Neural cell (in vitro differentiated cells): ENCODE results near the gene PRODH2. TPM values are rescaled to one million over a fixed set of nuclear protein-coding genes. Genes with fewer than 3 reads are reported as not detected.

ENCODE experiments used
- H2AFZ ChIP-seq: fragments of 200-600, 300-800 bp; sonication (generic), shearing (Covaris generic); 2 replicates; pipeline ENCODE4 v1.6.0; 2014; ENCODE audit warnings: low read depth, mild to moderate bottlenecking, antibody characterized with exemption, low read length, moderate library complexity
- H3F3A ChIP-seq: fragments of 200-600 bp; shearing (Covaris generic); 2 replicates; pipeline ENCODE4 v1.6.1; 2016; ENCODE audit warnings: mild to moderate bottlenecking, moderate library complexity, mixed read lengths, antibody characterized with exemption, low read length; ENCODE audit not compliant: insufficient read depth, poor library complexity, severe bottlenecking
- H3K27ac ChIP-seq: fragments of 200-600, 300-800 bp; sonication (generic), shearing (Covaris generic); 2 replicates; pipeline ENCODE4 v1.5.1; 2014; ENCODE audit warnings: mild to moderate bottlenecking, low read length, moderate library complexity
- H3K27me3 ChIP-seq: fragments of 300-800, 200-600 bp; sonication (generic), shearing (Covaris generic); 2 replicates; pipeline ENCODE4 v1.6.0; 2014; ENCODE audit warnings: mild to moderate bottlenecking, low read depth, low read length, moderate library complexity; ENCODE audit not compliant: insufficient read depth
- H3K36me3 ChIP-seq: fragments of 300-800, 200-600 bp; sonication (generic), shearing (Covaris generic); 2 replicates; pipeline ENCODE4 v1.5.1; 2014; ENCODE audit warnings: mild to moderate bottlenecking, antibody characterized with exemption, low read length, moderate library complexity; ENCODE audit not compliant: insufficient read depth
- H3K4me2 ChIP-seq: fragments of 300-800, 200-600 bp; sonication (generic), shearing (Covaris generic); 2 replicates; pipeline ENCODE4 v1.6.0; 2014; ENCODE audit warnings: mild to moderate bottlenecking, low read length
- H3K4me3 ChIP-seq: fragments of 300-800, 200-600 bp; sonication (generic), shearing (Covaris generic); 2 replicates; pipeline ENCODE4 v1.5.1; 2014; ENCODE audit warnings: mild to moderate bottlenecking, low read length, moderate library complexity
- H3K79me2 ChIP-seq: fragments of 200-600 bp; shearing (Covaris generic); replicated peaks from 2 replicates; pipeline ENCODE4 v1.6.0; 2014; ENCODE audit warnings: mild to moderate bottlenecking, low read length, moderate library complexity; ENCODE audit not compliant: insufficient read depth
- H3K9ac ChIP-seq: fragments of 300-800, 200-600 bp; sonication (generic), shearing (Covaris generic); 2 replicates; pipeline ENCODE4 v1.6.1; 2016; ENCODE audit warnings: mild to moderate bottlenecking, low read length, mixed read lengths
- H3K9me2 ChIP-seq: fragments of 200-600 bp; shearing (Covaris generic); 2 replicates; pipeline ENCODE4 v1.6.1; 2016; ENCODE audit warnings: mild to moderate bottlenecking, low read length, mixed read lengths; ENCODE audit not compliant: insufficient read depth
- H3K9me3 ChIP-seq: fragments of 200-600, 300-800 bp; sonication (generic), shearing (Covaris generic); 2 replicates; pipeline ENCODE4 v1.6.1; 2016; ENCODE audit warnings: mild to moderate bottlenecking, mixed run types, low read length, moderate library complexity, mixed read lengths
- H4K20me1 ChIP-seq: fragments of 200-600 bp; shearing (Covaris generic); 2 replicates; pipeline ENCODE4 v1.6.1; 2016; ENCODE audit warnings: mild to moderate bottlenecking, mixed run types; ENCODE audit not compliant: insufficient read depth
- EP300 ChIP-seq: fragments of 450-650 bp; conservative IDR thresholded peaks from 2 replicates; pipeline ENCODE4 v1.6.1; 2014; ENCODE audit warnings: antibody characterized with exemption, mild to moderate bottlenecking, moderate library complexity; ENCODE audit not compliant: poor library complexity, severe bottlenecking
- EZH2 ChIP-seq: fragments of 200-600, 300-800 bp; shearing (Covaris generic), sonication (generic); IDR thresholded peaks from 2 replicates; pipeline ENCODE4 v1.6.1; 2014; ENCODE audit warnings: antibody characterized with exemption, low read length, borderline replicate concordance, mild to moderate bottlenecking; ENCODE audit not compliant: insufficient read depth, poor library complexity, severe bottlenecking
- MXI1 ChIP-seq: fragments of 450-650 bp; conservative IDR thresholded peaks from 2 replicates; pipeline ENCODE4 v1.6.1; 2014; ENCODE audit warnings: antibody characterized with exemption, mild to moderate bottlenecking; ENCODE audit not compliant: poor library complexity, severe bottlenecking
- POLR2AphosphoS5 ChIP-seq: IDR thresholded peaks from 2 replicates; pipeline ENCODE4 v1.6.1; 2012
- RAD21 ChIP-seq: fragments of 450-650 bp; conservative IDR thresholded peaks from 2 replicates; pipeline ENCODE4 v1.6.1; 2014; ENCODE audit warnings: antibody characterized with exemption, mild to moderate bottlenecking, moderate library complexity
- SMC3 ChIP-seq: fragments of 450-650 bp; conservative IDR thresholded peaks from 2 replicates; pipeline ENCODE4 v1.6.1; 2014; ENCODE audit warnings: antibody characterized with exemption, mild to moderate bottlenecking, moderate library complexity; ENCODE audit not compliant: poor library complexity
- TAF1 ChIP-seq: IDR thresholded peaks from 2 replicates; pipeline ENCODE4 v1.6.1; 2012; ENCODE audit warnings: low read depth
- polyA plus RNA-seq: library from polyadenylated mRNA; depleted of rRNA; stranded (reverse); fragments of >200 nt; gene quantifications from 2 replicates; pipeline ENCODE4 v1.2.3, GENCODE V29; 2014
- TF ChIP-seq, protein P1 (sequence below): IDR thresholded peaks from 2 replicates; pipeline ENCODE4 v1.6.1; 2012; ENCODE audit warnings: borderline replicate concordance
- TF ChIP-seq, protein P2 (sequence below): fragments of 450-650 bp; IDR thresholded peaks from 2 replicates; pipeline ENCODE4 v1.5.1; 2014; ENCODE audit warnings: antibody characterized with exemption, mild to moderate bottlenecking, moderate library complexity; ENCODE audit not compliant: poor library complexity, severe bottlenecking

The PRODH2 gene
- polyA plus RNA-seq, 1 donor from 2014 or later: not detected

DNA sequence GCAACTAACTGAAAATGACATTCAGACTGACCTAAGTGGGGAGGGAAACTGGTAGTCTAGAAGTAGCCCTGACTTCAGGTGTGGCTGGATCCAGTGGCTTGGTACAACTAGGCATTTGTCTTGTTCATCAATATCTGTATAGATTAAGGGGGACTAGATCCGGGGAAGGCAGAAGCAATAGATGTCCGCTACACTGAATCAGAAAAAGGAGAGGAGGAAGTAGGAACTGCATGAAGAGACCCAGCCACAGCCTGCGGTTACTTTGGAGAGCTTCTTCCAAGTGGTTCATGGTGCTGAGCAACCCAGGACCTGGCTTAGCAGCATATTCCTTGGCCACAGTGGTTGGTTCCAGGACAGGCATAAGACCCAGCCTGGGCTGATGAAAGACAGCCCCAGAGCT lies 9.9 kb upstream of the PRODH2 start:
- H2AFZ ChIP-seq: no peak overlapping the region
- TF ChIP-seq, protein P1, sequence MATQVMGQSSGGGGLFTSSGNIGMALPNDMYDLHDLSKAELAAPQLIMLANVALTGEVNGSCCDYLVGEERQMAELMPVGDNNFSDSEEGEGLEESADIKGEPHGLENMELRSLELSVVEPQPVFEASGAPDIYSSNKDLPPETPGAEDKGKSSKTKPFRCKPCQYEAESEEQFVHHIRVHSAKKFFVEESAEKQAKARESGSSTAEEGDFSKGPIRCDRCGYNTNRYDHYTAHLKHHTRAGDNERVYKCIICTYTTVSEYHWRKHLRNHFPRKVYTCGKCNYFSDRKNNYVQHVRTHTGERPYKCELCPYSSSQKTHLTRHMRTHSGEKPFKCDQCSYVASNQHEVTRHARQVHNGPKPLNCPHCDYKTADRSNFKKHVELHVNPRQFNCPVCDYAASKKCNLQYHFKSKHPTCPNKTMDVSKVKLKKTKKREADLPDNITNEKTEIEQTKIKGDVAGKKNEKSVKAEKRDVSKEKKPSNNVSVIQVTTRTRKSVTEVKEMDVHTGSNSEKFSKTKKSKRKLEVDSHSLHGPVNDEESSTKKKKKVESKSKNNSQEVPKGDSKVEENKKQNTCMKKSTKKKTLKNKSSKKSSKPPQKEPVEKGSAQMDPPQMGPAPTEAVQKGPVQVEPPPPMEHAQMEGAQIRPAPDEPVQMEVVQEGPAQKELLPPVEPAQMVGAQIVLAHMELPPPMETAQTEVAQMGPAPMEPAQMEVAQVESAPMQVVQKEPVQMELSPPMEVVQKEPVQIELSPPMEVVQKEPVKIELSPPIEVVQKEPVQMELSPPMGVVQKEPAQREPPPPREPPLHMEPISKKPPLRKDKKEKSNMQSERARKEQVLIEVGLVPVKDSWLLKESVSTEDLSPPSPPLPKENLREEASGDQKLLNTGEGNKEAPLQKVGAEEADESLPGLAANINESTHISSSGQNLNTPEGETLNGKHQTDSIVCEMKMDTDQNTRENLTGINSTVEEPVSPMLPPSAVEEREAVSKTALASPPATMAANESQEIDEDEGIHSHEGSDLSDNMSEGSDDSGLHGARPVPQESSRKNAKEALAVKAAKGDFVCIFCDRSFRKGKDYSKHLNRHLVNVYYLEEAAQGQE: no peak
- TF ChIP-seq SMC3 (no peak), TAF1 (no peak), EZH2 (no peak), POLR2AphosphoS5 (no peak)
- TF ChIP-seq, protein P2, sequence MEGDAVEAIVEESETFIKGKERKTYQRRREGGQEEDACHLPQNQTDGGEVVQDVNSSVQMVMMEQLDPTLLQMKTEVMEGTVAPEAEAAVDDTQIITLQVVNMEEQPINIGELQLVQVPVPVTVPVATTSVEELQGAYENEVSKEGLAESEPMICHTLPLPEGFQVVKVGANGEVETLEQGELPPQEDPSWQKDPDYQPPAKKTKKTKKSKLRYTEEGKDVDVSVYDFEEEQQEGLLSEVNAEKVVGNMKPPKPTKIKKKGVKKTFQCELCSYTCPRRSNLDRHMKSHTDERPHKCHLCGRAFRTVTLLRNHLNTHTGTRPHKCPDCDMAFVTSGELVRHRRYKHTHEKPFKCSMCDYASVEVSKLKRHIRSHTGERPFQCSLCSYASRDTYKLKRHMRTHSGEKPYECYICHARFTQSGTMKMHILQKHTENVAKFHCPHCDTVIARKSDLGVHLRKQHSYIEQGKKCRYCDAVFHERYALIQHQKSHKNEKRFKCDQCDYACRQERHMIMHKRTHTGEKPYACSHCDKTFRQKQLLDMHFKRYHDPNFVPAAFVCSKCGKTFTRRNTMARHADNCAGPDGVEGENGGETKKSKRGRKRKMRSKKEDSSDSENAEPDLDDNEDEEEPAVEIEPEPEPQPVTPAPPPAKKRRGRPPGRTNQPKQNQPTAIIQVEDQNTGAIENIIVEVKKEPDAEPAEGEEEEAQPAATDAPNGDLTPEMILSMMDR: no peak

DNA sequence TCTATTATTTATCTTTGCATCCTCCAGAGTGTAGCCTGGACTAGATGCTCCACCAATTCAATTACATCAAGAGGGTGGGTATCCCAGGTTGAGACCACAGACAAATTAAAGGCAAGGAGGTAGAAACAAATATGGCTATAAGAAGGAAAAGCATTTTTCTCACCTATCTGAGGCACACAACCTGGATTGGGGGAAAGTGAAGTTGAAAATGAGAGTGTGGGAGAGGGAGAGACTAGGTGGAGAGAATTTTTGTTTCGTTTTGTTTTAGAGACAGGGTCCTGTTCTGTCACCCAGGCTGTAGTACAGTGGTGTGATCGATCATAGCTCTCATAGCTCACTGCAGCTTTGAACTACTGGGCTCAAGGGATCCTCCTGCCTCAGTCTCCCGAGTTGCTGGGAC lies 5.8 kb upstream of the PRODH2 start:
- H3K27me3 ChIP-seq: no peaks in the 10 kb centered on the region
- H3K9me2 ChIP-seq: no peaks in the 10 kb centered on the region
- H3K27ac ChIP-seq: no peak overlapping the region
- no peak overlapping the region for H2AFZ ChIP-seq
- no peaks in the 10 kb centered on the region for H3K79me2 ChIP-seq
- no peak for TF ChIP-seq MXI1
- TF ChIP-seq, protein P2: no peak
- no peak for TF ChIP-seq RAD21
- TF ChIP-seq SMC3: no peak
- TF ChIP-seq POLR2AphosphoS5: no peak
- TF ChIP-seq EZH2: no peak
- TF ChIP-seq, protein P1: no peak
- no peak for TF ChIP-seq TAF1
- no peak for TF ChIP-seq EP300
- no peak overlapping the region for H3K4me2 ChIP-seq
- H3K9ac ChIP-seq: no peak overlapping the region
- no peaks in the 10 kb centered on the region for H3K36me3 ChIP-seq
- H3K9me3 ChIP-seq: no peaks in the 10 kb centered on the region
- H3K4me3 ChIP-seq: no peak overlapping the region
- no peaks in the 10 kb centered on the region for H3F3A ChIP-seq
- H4K20me1 ChIP-seq: no peaks in the 10 kb centered on the region

More for the DNA sequence above, 9.9 kb upstream of the PRODH2 start:
- H3K4me3 ChIP-seq: no peak overlapping the region
- H3K9me3 ChIP-seq: no peaks in the 10 kb centered on the region
- H3K4me2 ChIP-seq: no peak overlapping the region
- no peaks in the 10 kb centered on the region for H3K79me2 ChIP-seq
- H3K9ac ChIP-seq: no peak overlapping the region
- no peaks in the 10 kb centered on the region for H3K27me3 ChIP-seq
- no peaks in the 10 kb centered on the region for H3K36me3 ChIP-seq
- no peaks in the 10 kb centered on the region for H3K9me2 ChIP-seq
- no peak overlapping the region for H3K27ac ChIP-seq
- H3F3A ChIP-seq: no peaks in the 10 kb centered on the region
- H4K20me1 ChIP-seq: no peaks in the 10 kb centered on the region
